Esophagus muscularis mucosa (tissue), 4 donors: ENCODE results near the gene GUCY2C. TPM values are rescaled to one million over a fixed set of nuclear protein-coding genes. Genes with fewer than 3 reads are reported as not detected.

ENCODE experiments used
- DNase-seq: peaks from one replicate; pipeline ENCODE4 v3.0.0-alpha.2; 2017; ENCODE audit errors: extremely low spot score
- H3K27ac ChIP-seq, 4 donors: fragments of 200-600 bp; sonication (generic); replicated peaks in 1 of 4; 1 replicate in 3 of 4; 2 replicates in 1 of 4; pipeline ENCODE4 v1.5.1; 2016 to 2019; ENCODE audit warnings: mild to moderate bottlenecking in 1 of 4
- H3K27me3 ChIP-seq, 4 donors: fragments of 200-600 bp; sonication (generic); one replicate each; pipeline versions ENCODE4 v1.5.1 to v1.6.0; 2016 to 2019
- H3K36me3 ChIP-seq, 4 donors: fragments of 200-600 bp; sonication (generic); one replicate each; pipeline ENCODE4 v1.5.1; 2016 to 2019
- H3K4me1 ChIP-seq, 4 donors: fragments of 200-600 bp; sonication (generic); one replicate each; pipeline ENCODE4 v1.5.1; 2016 to 2019
- H3K4me3 ChIP-seq, 4 donors: fragments of 200-600 bp; sonication (generic); 1 replicate in 2 of 4; 2 replicates in 2 of 4; pipeline ENCODE4 v1.5.1; 2016 to 2019; ENCODE audit warnings: mild to moderate bottlenecking in 4 of 4, moderate library complexity in 1 of 4
- H3K9me3 ChIP-seq, 4 donors: fragments of 200-600 bp; sonication (generic); 1 replicate in 3 of 4; 2 replicates in 1 of 4; pipeline ENCODE4 v1.5.1; 2016 to 2019
- EP300 ChIP-seq: sonication (generic); formaldehyde crosslinking; IDR thresholded peaks from one replicate; pipeline ENCODE4 v1.6.1; 2017; ENCODE audit warnings: antibody characterized with exemption
- POLR2A ChIP-seq: fragments of 450-650 bp; IDR thresholded peaks from one replicate; pipeline ENCODE4 v1.6.1; 2017; ENCODE audit warnings: antibody characterized with exemption, moderate library complexity, mild to moderate bottlenecking, low read depth
- POLR2AphosphoS5 ChIP-seq, 2 donors: sonication (generic); formaldehyde crosslinking; IDR thresholded peaks; one replicate each; pipeline ENCODE4 v1.6.1; 2017; ENCODE audit warnings: antibody characterized with exemption in 2 of 2
- WGBS: methylation state at CpG from one replicate; pipeline ENCODE4 v1.1.5; 2018; 5-methylcytosine and 5-hydroxymethylcytosine counted together
- intact Hi-C: fragments of 100-400 bp; cut with DNase I; formaldehyde crosslinking; loops from one replicate; pipeline ENCODE4 v1.15.1; 2023
- total RNA-seq, 4 donors: library from RNA; depleted of rRNA; stranded (reverse); fragments of >200 nt; gene quantifications; one replicate each; pipeline versions ENCODE4 v1.1.0 to v1.2.1, GENCODE V29; 2016
- TF ChIP-seq, protein P1 (sequence below), 3 experiments: fragments of 200-600 bp in 2 of 3; fragments of 450-650 bp in 1 of 3; sonication (generic) in 2 of 3; IDR thresholded peaks; one replicate each; pipeline ENCODE4 v1.5.1; 2017 to 2019; ENCODE audit warnings: antibody characterized with exemption in 3 of 3, mild to moderate bottlenecking in 2 of 3, moderate library complexity in 1 of 3

Gene GUCY2C
- total RNA-seq, 4 donors from 2014 or later, result not detected

DNA sequence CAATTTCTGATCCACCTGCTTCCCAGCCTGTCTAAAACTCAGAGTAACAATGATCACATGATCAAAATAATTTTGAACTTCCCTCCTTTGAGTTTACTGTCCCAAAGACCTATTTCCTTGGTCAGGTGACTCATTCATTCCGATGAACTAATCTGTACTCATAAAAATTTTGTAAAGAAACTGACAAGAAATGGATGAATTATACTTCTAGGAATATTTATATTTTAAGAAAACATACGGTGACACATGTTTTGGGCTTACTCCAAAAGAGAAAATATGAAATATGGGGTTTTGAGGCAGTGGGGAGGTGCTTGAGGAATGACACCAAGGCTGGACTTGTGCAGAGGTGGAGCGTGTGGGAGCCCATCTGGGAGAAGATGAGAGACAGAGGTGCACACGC lies 42.0 kb downstream of the GUCY2C start:
- WGBS, result 67% methylated on average over 4 of the region's 4 CpGs

DNA sequence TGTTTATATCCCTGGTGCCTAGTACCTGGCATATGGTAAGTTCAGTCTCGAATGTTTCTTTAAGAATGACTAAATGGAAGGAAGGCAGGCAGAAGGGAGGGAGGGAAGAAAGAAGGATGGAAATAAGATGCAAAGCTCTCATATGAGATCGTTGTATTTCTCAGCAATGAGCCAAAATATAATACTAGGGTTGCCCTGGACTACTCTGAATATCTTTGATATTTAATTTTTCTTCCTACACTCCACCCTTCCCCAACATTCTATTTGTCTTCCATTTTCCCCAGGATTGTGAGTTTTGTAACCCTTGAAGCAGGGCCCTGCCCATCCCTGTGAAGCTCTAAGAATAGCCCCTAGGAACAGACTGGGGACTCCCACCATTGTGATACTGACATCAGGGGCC lies 43.9 kb downstream of the GUCY2C start:
- 83% methylated on average over 2 of the region's 2 CpGs for WGBS
- intact Hi-C loops, result no loop called here
- H3K4me3 ChIP-seq, result no peak overlapping the region
- H3K27me3 ChIP-seq, result no peaks in the 10 kb centered on the region
- H3K9me3 ChIP-seq, result no peaks in the 10 kb centered on the region
- TF ChIP-seq, protein P1, sequence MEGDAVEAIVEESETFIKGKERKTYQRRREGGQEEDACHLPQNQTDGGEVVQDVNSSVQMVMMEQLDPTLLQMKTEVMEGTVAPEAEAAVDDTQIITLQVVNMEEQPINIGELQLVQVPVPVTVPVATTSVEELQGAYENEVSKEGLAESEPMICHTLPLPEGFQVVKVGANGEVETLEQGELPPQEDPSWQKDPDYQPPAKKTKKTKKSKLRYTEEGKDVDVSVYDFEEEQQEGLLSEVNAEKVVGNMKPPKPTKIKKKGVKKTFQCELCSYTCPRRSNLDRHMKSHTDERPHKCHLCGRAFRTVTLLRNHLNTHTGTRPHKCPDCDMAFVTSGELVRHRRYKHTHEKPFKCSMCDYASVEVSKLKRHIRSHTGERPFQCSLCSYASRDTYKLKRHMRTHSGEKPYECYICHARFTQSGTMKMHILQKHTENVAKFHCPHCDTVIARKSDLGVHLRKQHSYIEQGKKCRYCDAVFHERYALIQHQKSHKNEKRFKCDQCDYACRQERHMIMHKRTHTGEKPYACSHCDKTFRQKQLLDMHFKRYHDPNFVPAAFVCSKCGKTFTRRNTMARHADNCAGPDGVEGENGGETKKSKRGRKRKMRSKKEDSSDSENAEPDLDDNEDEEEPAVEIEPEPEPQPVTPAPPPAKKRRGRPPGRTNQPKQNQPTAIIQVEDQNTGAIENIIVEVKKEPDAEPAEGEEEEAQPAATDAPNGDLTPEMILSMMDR (IDR thresholded peaks at IDR 0.05), result no peak
- TF ChIP-seq EP300 (no peak), POLR2A (no peak), POLR2AphosphoS5 (IDR thresholded peaks at IDR 0.05) (no peak)
- DNase-seq, result no peak
- H3K36me3 ChIP-seq, result no peaks in the 10 kb centered on the region
- no peak overlapping the region for H3K27ac ChIP-seq
- H3K4me1 ChIP-seq, result no peaks in the 10 kb centered on the region

More for the DNA sequence above, 42.0 kb downstream of the GUCY2C start:
- TF ChIP-seq EP300, result no peak
- no peak for TF ChIP-seq POLR2AphosphoS5 (IDR thresholded peaks at IDR 0.05)
- TF ChIP-seq, protein P1 (IDR thresholded peaks at IDR 0.05), result no peak
- TF ChIP-seq POLR2A, result no peak
- H3K27ac ChIP-seq, result no peak overlapping the region
- no peaks in the 10 kb centered on the region for H3K9me3 ChIP-seq
- H3K27me3 ChIP-seq, result no peaks in the 10 kb centered on the region
- H3K4me1 ChIP-seq, result no peaks in the 10 kb centered on the region
- intact Hi-C loops, result no loop called here
- no peaks in the 10 kb centered on the region for H3K36me3 ChIP-seq
- no peak overlapping the region for H3K4me3 ChIP-seq
- no peak for DNase-seq

DNA sequence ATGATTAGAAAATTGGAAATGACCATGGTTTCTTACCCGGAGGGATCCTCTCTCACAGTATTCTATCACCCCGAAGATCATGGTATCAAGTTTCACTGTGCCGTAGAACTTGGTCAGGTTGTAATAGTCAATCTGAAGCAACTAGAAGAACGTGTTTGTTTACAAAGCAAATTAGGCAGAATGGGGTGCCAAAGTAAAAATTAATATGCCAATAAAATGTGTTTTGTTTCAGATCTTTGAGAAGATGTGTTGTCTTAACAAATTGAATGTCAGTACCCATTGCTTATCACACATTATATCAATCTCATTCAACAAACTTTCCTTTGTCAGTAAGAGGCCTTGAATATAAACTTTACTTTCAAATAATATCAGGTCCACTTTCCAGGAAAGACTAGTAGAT lies 45.0 kb downstream of the GUCY2C start:
- no peaks in the 10 kb centered on the region for H3K4me1 ChIP-seq
- no peaks in the 10 kb centered on the region for H3K27me3 ChIP-seq
- 79% methylated on average over 4 of the region's 4 CpGs for WGBS
- no peak overlapping the region for H3K4me3 ChIP-seq
- no peaks in the 10 kb centered on the region for H3K36me3 ChIP-seq
- intact Hi-C loops, result no loop called here
- H3K9me3 ChIP-seq, result no peaks in the 10 kb centered on the region
- H3K27ac ChIP-seq, result no peak overlapping the region
- no peak for TF ChIP-seq POLR2A
- TF ChIP-seq EP300, result no peak
- no peak for TF ChIP-seq POLR2AphosphoS5 (IDR thresholded peaks at IDR 0.05)
- TF ChIP-seq, protein P1 (IDR thresholded peaks at IDR 0.05), result no peak
- no peak for DNase-seq

DNA sequence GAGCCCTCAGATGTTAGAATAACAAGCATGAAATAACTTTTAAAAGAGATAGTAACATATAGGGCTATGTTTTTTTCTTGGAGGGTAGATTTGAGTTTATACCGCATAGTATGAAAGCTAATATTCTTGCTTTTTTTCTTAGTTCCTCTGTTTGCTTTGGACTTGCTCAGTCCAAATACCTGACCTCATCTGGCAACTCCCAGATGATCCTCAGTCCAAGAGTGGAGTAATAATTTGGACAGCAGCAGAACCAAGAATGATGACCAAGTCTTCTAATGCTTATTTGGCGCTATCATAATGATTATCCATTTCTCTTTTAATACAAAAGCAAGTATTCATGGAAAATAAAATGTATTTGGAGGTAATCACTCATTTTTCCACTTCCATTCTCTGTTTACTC lies 45.6 kb downstream of the GUCY2C start:
- 62% methylated on average over 2 of the region's 2 CpGs for WGBS
- no peaks in the 10 kb centered on the region for H3K4me1 ChIP-seq
- H3K27ac ChIP-seq, result no peak overlapping the region
- TF ChIP-seq POLR2AphosphoS5 (IDR thresholded peaks at IDR 0.05), result no peak
- TF ChIP-seq EP300, result no peak
- TF ChIP-seq, protein P1 (IDR thresholded peaks at IDR 0.05), result no peak
- intact Hi-C loops, result no loop called here
- no peaks in the 10 kb centered on the region for H3K27me3 ChIP-seq
- no peaks in the 10 kb centered on the region for H3K9me3 ChIP-seq
- H3K36me3 ChIP-seq, result no peaks in the 10 kb centered on the region
- no peak overlapping the region for H3K4me3 ChIP-seq
- DNase-seq, result no peak

DNA sequence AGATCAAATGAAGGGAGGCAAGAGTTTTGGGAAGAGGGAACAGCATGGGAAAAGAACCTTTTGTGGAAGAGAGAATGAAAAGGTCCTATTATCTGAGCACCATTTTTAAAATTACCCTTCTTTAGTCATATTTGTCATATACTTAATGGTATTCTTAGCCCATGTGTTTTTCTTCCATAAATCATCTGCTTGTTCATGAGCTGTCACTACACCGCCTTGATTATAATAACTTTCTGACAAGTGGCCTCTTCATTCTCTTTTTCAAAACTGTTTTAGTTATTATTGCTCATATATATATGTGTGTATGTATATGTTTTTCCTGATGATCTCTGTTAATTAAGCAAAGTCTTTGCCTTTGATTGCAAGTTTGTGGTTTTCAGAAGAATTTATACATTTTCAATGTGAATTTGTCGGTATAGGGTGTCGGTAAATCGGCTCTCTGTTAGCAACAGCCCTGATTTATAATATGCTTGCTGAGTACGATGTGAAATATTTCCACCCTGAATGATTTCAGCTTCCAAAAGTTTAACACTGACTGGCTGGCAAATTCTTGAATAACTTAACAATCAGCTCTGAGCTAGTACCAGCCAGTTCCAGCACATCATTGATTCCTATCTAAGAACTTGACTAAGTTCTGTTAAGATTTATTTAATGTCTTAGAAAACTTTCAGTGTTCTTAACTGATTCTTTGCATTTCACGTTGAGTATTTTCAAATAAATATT lies 49.2 kb downstream of the GUCY2C start:
- no peak overlapping the region for H3K4me3 ChIP-seq

More for the DNA sequence above, 49.2 kb downstream of the GUCY2C start:
- intact Hi-C loops, result no loop called here
- Histone ChIP-seq H3K27me3 (no peaks in the 10 kb centered on the region), H3K4me1 (no peaks in the 10 kb centered on the region), H3K36me3 (no peaks in the 10 kb centered on the region), H3K9me3 (no peaks in the 10 kb centered on the region), H3K27ac (no peak overlapping the region)
- no peak for TF ChIP-seq EP300
- TF ChIP-seq, protein P1 (IDR thresholded peaks at IDR 0.05), result no peak
- no peak for TF ChIP-seq POLR2A
- TF ChIP-seq POLR2AphosphoS5 (IDR thresholded peaks at IDR 0.05), result no peak
- no peak for DNase-seq
- WGBS, result 78% methylated on average over 6 of the region's 6 CpGs
